ENCODE results near the gene TBCA.

The TBCA gene

GRCh38 chr5:77775790-77776553 is at the start of gene TBCA:
TBCA (minus strand) TSS chr5:77776339; CDS start chr5:77776257, 82 bp downstream.
- DNase-seq (ENCODE audit: low spot score), result peak; percentile 96

GRCh38 chr5:77824981-77825380 is 48.8 kb upstream of the TBCA start:
- DNase-seq (ENCODE audit: low spot score), result no peak

GRCh38 chr5:77816686-77817085 is 40.5 kb upstream of the TBCA start:
- DNase-seq (ENCODE audit: low spot score), result no peak

- no peak for DNase-seq (ENCODE audit: low spot score)
Measured at GRCh38 chr5:77812926-77813589, 36.9 kb upstream of the TBCA start.

GRCh38 chr5:77806213-77806843 is 30.2 kb upstream of the TBCA start:
- DNase-seq (ENCODE audit: low spot score), result no peak

GRCh38 chr5:77798456-77798855 is 22.3 kb upstream of the TBCA start:
- DNase-seq (ENCODE audit: low spot score), result no peak

GRCh38 chr5:77797136-77797535 is 21.0 kb upstream of the TBCA start:
- DNase-seq (ENCODE audit: low spot score), result no peak

- no peak for DNase-seq (ENCODE audit: low spot score)
Measured at GRCh38 chr5:77795846-77796245, 19.7 kb upstream of the TBCA start.

GRCh38 chr5:77795268-77795667 is 19.1 kb upstream of the TBCA start:
- DNase-seq (ENCODE audit: low spot score), result no peak

- no peak for DNase-seq (ENCODE audit: low spot score)
Measured at GRCh38 chr5:77791926-77792325, 15.8 kb upstream of the TBCA start.

GRCh38 chr5:77791356-77791755 is 15.2 kb upstream of the TBCA start:
- DNase-seq (ENCODE audit: low spot score), result no peak

GRCh38 chr5:77785229-77785628 is 9.1 kb upstream of the TBCA start:
- DNase-seq (ENCODE audit: low spot score), result no peak

GRCh38 chr5:77784735-77785134 is 8.6 kb upstream of the TBCA start:
- DNase-seq (ENCODE audit: low spot score), result no peak

- DNase-seq (ENCODE audit: low spot score), result no peak
Measured at GRCh38 chr5:77781076-77781475, 4.9 kb upstream of the TBCA start.

- no peak for DNase-seq (ENCODE audit: low spot score)
Measured at GRCh38 chr5:77778881-77779438, 2.8 kb upstream of the TBCA start.

- no peak for DNase-seq (ENCODE audit: low spot score)
Measured at GRCh38 chr5:77778398-77778797, 2.3 kb upstream of the TBCA start.

- DNase-seq (ENCODE audit: low spot score), result no peak
Measured at GRCh38 chr5:77777911-77778310, 1.8 kb upstream of the TBCA start.

- no peak for DNase-seq (ENCODE audit: low spot score)
Measured at GRCh38 chr5:77777281-77777892, 1.2 kb upstream of the TBCA start.

GRCh38 chr5:77776554-77777206 is 541 bp upstream of the TBCA start:
- DNase-seq (ENCODE audit: low spot score), result no peak

- no peak for DNase-seq (ENCODE audit: low spot score)
Measured at GRCh38 chr5:77774981-77775789, 954 bp downstream of the TBCA start.

- no peak for DNase-seq (ENCODE audit: low spot score)
Measured at GRCh38 chr5:77773734-77774280, 2.3 kb downstream of the TBCA start.
